Measurements from ENCODE around the gene ERC2. TPM values are rescaled to one million over a fixed set of nuclear protein-coding genes. Genes with fewer than 3 reads are reported as not detected.

ERC2 gene
- total RNA-seq, 1 experiment from 2014 or later: 0.77 TPM

- no peak overlapping the region for H3K9ac ChIP-seq (ENCODE audit: low read length)
- H3K9me2 ChIP-seq (replicated peaks; ENCODE audit: low read length): no peaks in the 10 kb centered on the region
- no peaks in the 10 kb centered on the region for H3K36me3 ChIP-seq (ENCODE audit: low read depth, low read length)
- TF ChIP-seq EZH2phosphoT487 (IDR thresholded peaks at IDR 0.05; ENCODE audit: borderline replicate concordance, low read length) (no peak), CTCF (conservative IDR thresholded peaks at IDR 0.05; ENCODE audit: low read depth, low read length) (no peak), EZH2 (IDR thresholded peaks at IDR 0.05; ENCODE audit: low read length, unreplicated experiment) (no peak)
- DNase-seq (peak; percentile 64), ATAC-seq (peak; percentile 70)
- no peak overlapping the region for H3K4me2 ChIP-seq (ENCODE audit: low read length)
- POLR2A ChIA-PET (ENCODE audit: unreplicated experiment): no interaction called here
- CTCF ChIA-PET: no interaction called here
- intact Hi-C loops (cut with micrococcal nuclease): no loop called here
- no peak overlapping the region for H3K4me3 ChIP-seq (ENCODE audit: low read length)
- no peak overlapping the region for H3K27ac ChIP-seq (ENCODE audit: low read length)
- no peaks in the 10 kb centered on the region for H3K79me2 ChIP-seq (ENCODE audit: low read length)
- H3K9me3 ChIP-seq (ENCODE audit: low read length): no peaks in the 10 kb centered on the region
- no peaks in the 10 kb centered on the region for H3K4me1 ChIP-seq (ENCODE audit: insufficient read depth, low read length)
- H2AFZ ChIP-seq (ENCODE audit: low read length): no peak overlapping the region
- H3K27me3 ChIP-seq (ENCODE audit: low read length): no peaks in the 10 kb centered on the region
- no TSS peak for BruUV-seq (replicated peaks)
- H4K20me1 ChIP-seq (ENCODE audit: low read length): no peaks in the 10 kb centered on the region
- no peaks in the 10 kb centered on the region for H3F3A ChIP-seq (ENCODE audit: low read length, unreplicated experiment)
Measured at GRCh38 chr3:55461896-55462295, 1006.4 kb downstream of the ERC2 start.

GRCh38 chr3:55459838-55460237, 1008.4 kb downstream of the ERC2 start:
- H3K36me3 ChIP-seq (ENCODE audit: low read depth, low read length): no peaks in the 10 kb centered on the region
- H3K27me3 ChIP-seq (ENCODE audit: low read length): no peaks in the 10 kb centered on the region
- H3K9me2 ChIP-seq (replicated peaks; ENCODE audit: low read length): no peaks in the 10 kb centered on the region
- H3K4me3 ChIP-seq (ENCODE audit: low read length): no peak overlapping the region
- no peak overlapping the region for H3K27ac ChIP-seq (ENCODE audit: low read length)
- no peaks in the 10 kb centered on the region for H3F3A ChIP-seq (ENCODE audit: low read length, unreplicated experiment)
- BruUV-seq (replicated peaks): no TSS peak
- DNase-seq (no peak), ATAC-seq (no peak)
- no peak overlapping the region for H3K4me2 ChIP-seq (ENCODE audit: low read length)
- H3K9ac ChIP-seq (ENCODE audit: low read length): no peak overlapping the region
- TF ChIP-seq EZH2phosphoT487 (IDR thresholded peaks at IDR 0.05; ENCODE audit: borderline replicate concordance, low read length) (no peak), CTCF (conservative IDR thresholded peaks at IDR 0.05; ENCODE audit: low read depth, low read length) (no peak), EZH2 (IDR thresholded peaks at IDR 0.05; ENCODE audit: low read length, unreplicated experiment) (no peak)
- no peaks in the 10 kb centered on the region for H3K9me3 ChIP-seq (ENCODE audit: low read length)
- no peak overlapping the region for H2AFZ ChIP-seq (ENCODE audit: low read length)
- intact Hi-C loops (cut with micrococcal nuclease): loop anchor here (10.0 kb wide), 1 partner anchor 275 kb away; no protein-coding TSS in a partner anchor
- no peaks in the 10 kb centered on the region for H3K4me1 ChIP-seq (ENCODE audit: insufficient read depth, low read length)
- ChIA-PET POLR2A (ENCODE audit: unreplicated experiment) (no interaction called here), CTCF (no interaction called here)
- H4K20me1 ChIP-seq (ENCODE audit: low read length): no peaks in the 10 kb centered on the region
- no peaks in the 10 kb centered on the region for H3K79me2 ChIP-seq (ENCODE audit: low read length)

Small RNA genes within 50 kb of the gene (microRNA-seq; reads per million reads assigned to microRNA genes)
- not detected for gene MIR3938 (ENCODE audit: unreplicated experiment)

Other genes with a start within 250 kb of the ERC2 start
- 17.3 and 22.0 TPM in 2 replicates for gene CCDC66, start 88.7 kb upstream of the ERC2 start, total RNA-seq (2014; rRNA removed)
- gene TASOR, start 214.8 kb upstream of the ERC2 start, total RNA-seq (2014; rRNA removed): 75.0 and 86.8 TPM in 2 replicates

Data from PC-3 (cell line).